HG02623 (cell line): ENCODE data around the gene ZNRD2.

Experiments used
- ATAC-seq: cut with Tn5 transposase; IDR thresholded peaks from one replicate; pipeline ENCODE4 v1.9.1; 2021; ENCODE audit warnings: moderate library complexity; ENCODE audit not compliant: unreplicated experiment

ZNRD2 gene

GRCh38 chr11:65572356-65573051 lies 2.2 kb downstream of the ZNRD2 start, which contains the start of gene FAM89B:
Gene FAM89B (plus strand): TSS chr11:65572538. CDS start chr11:65572670, 132 bp downstream.
- ATAC-seq, result no peak

GRCh38 chr11:65573391-65574079 lies 3.3 kb downstream of the ZNRD2 start:
- no peak for ATAC-seq

- peak; percentile 25 for ATAC-seq
Measured at GRCh38 chr11:65574109-65574810, 4.0 kb downstream of the ZNRD2 start.

GRCh38 chr11:65574811-65575567 lies 4.7 kb downstream of the ZNRD2 start:
- ATAC-seq, result no peak

- no peak for ATAC-seq
Measured at GRCh38 chr11:65575568-65576231, 5.4 kb downstream of the ZNRD2 start, which contains the start of gene EHBP1L1. Gene EHBP1L1 (plus strand): TSS chr11:65576053. CDS start chr11:65576303, 250 bp downstream.

- ATAC-seq, result no peak
Measured at GRCh38 chr11:65576232-65576866, 6.1 kb downstream of the ZNRD2 start.

- no peak for ATAC-seq
Measured at GRCh38 chr11:65576867-65577755, 6.8 kb downstream of the ZNRD2 start.

GRCh38 chr11:65577756-65578109 lies 7.5 kb downstream of the ZNRD2 start:
- no peak for ATAC-seq

GRCh38 chr11:65578134-65578533 lies 7.9 kb downstream of the ZNRD2 start:
- no peak for ATAC-seq

- no peak for ATAC-seq
Measured at GRCh38 chr11:65578667-65579066, 8.4 kb downstream of the ZNRD2 start.

GRCh38 chr11:65579291-65579690 lies 9.0 kb downstream of the ZNRD2 start:
- no peak for ATAC-seq

GRCh38 chr11:65580031-65580692 lies 9.9 kb downstream of the ZNRD2 start:
- ATAC-seq, result no peak

- ATAC-seq, result no peak
Measured at GRCh38 chr11:65580756-65581155, 10.5 kb downstream of the ZNRD2 start.

- no peak for ATAC-seq
Measured at GRCh38 chr11:65581928-65582327, 11.7 kb downstream of the ZNRD2 start.

- ATAC-seq, result no peak
Measured at GRCh38 chr11:65583589-65583988, 13.3 kb downstream of the ZNRD2 start.

GRCh38 chr11:65584106-65584505 lies 13.8 kb downstream of the ZNRD2 start:
- ATAC-seq, result no peak

GRCh38 chr11:65584723-65585171 lies 14.5 kb downstream of the ZNRD2 start:
- no peak for ATAC-seq
